ENCODE data around the gene UBASH3B.

Gene UBASH3B

DNA sequence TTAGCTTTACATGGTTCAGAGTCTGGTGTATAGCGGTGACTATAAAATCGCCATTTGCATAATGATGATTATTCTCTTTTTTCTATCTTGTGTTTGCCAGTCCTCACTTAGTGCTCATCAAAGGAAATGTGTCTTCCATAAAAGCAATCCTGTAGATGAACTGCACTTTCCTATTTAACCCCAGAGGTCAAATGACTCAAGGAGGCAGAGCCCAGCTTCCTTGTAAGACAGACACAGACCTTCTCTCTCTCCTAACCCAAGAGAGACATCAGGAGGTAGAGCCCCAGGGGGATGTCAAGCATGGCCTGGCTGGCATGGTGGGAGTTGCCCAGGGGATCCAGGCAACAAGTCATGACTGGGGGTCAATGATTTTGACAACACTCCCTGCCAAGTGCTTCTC lies 135.9 kb downstream of the UBASH3B start:
- TF ChIP-seq, protein P1, sequence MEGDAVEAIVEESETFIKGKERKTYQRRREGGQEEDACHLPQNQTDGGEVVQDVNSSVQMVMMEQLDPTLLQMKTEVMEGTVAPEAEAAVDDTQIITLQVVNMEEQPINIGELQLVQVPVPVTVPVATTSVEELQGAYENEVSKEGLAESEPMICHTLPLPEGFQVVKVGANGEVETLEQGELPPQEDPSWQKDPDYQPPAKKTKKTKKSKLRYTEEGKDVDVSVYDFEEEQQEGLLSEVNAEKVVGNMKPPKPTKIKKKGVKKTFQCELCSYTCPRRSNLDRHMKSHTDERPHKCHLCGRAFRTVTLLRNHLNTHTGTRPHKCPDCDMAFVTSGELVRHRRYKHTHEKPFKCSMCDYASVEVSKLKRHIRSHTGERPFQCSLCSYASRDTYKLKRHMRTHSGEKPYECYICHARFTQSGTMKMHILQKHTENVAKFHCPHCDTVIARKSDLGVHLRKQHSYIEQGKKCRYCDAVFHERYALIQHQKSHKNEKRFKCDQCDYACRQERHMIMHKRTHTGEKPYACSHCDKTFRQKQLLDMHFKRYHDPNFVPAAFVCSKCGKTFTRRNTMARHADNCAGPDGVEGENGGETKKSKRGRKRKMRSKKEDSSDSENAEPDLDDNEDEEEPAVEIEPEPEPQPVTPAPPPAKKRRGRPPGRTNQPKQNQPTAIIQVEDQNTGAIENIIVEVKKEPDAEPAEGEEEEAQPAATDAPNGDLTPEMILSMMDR (conservative IDR thresholded peaks at IDR 0.05; ENCODE audit: control insufficient read depth, insufficient read depth, low read depth, low read length) = no peak
- peak; percentile 77 for DNase-seq (ENCODE audit: low read depth)
- H3K4me3 ChIP-seq (ENCODE audit: control insufficient read depth, low read depth, low read length) = no peak overlapping the region

DNA sequence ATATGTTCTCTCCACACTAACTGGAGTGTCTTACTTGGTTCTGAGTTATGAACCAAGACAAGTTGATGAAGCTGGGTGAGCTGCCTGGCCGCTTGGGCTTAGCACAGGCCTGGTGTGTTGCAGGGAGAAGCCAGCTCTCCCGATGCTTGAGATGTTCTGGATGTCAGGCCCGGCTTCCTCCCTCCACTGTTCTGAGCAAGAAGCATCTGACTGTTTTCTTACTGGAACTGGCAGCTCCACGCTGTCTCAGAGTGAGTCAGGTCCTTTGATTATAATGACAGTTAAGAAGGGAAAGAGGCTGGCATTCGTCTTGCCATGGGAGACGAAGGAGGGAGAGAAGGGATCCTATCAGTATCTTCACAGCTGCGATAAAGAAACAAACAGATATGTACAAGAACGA lies 136.3 kb downstream of the UBASH3B start:
- no peak overlapping the region for H3K4me3 ChIP-seq (ENCODE audit: control insufficient read depth, low read depth, low read length)
- DNase-seq (ENCODE audit: low read depth) = peak; percentile 82
- TF ChIP-seq, protein P1 (conservative IDR thresholded peaks at IDR 0.05; ENCODE audit: control insufficient read depth, insufficient read depth, low read depth, low read length) = no peak

DNA sequence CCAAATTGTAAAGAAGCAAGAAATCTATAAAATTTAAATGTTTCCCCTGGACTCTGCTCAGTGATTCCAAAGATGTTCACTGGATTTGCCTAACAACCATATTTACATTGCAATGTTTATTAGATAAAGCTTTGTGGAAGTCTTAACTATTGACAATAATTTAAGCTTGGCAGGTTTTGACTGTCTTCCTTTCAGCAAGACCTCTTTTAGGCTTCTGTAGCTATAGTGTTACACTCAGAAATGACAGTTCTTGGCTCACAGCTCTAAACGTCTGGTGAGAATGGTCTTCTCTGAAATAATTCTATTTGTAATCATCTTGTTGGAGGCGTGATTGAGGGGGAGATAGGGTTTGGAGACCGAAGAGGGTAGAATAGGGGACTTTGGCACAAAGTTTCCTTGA lies 138.0 kb downstream of the UBASH3B start:
- TF ChIP-seq, protein P1 (conservative IDR thresholded peaks at IDR 0.05; ENCODE audit: control insufficient read depth, insufficient read depth, low read depth, low read length) = no peak
- DNase-seq (ENCODE audit: low read depth) = no peak

DNA sequence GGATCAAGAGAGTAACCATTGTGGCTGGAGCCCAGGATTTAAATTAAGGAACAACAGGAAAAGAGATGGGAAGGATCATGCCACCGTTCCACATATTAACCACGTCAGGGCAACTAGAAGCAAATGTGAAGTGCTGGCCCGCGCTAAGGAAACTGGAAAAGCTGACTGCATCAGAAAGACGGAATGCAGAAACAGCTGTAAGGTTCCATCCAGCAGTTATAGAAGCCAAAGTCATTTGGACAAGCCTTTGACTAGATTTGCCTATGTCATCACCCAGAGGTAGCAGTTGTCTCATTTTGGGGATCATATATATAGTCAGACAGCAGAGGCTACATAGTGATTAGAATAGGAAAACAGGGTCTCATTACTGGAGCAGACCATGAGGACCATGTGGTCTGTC lies 139.8 kb downstream of the UBASH3B start:
- no peak for DNase-seq (ENCODE audit: low read depth)
- no peak overlapping the region for H3K4me3 ChIP-seq (ENCODE audit: control insufficient read depth, low read depth, low read length)
- TF ChIP-seq, protein P1 (conservative IDR thresholded peaks at IDR 0.05; ENCODE audit: control insufficient read depth, insufficient read depth, low read depth, low read length) = no peak

More for the DNA sequence above, 138.0 kb downstream of the UBASH3B start:
- no peak overlapping the region for H3K4me3 ChIP-seq (ENCODE audit: control insufficient read depth, low read depth, low read length)

DNA sequence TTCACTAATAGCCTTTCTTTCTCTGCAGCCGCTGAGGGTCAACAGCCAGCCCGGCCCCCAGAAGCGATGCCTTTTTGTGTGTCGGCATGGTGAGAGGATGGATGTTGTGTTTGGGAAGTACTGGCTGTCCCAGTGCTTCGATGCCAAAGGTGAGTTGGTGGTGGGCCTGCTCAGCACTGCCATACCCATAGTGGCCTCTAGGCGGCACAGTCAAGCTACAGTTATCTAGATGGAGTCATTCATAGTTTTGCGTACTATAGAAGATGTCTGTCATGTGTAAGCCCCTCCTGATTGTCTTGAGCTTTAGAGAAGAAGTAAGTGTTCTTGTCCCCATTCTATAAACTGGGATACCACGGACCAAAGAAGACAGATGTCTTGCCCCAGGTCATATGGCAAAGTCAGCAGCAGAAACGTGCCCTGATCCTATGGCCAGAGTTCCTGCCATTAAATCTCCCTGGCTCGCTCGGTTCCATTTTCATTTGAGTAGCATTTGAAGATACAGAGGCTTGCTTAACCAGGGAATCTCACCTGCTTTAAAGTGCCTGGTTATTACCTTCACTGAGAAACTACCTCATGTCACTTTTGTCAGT lies 140.7 kb downstream of the UBASH3B start:
- TF ChIP-seq, protein P1 (conservative IDR thresholded peaks at IDR 0.05; ENCODE audit: control insufficient read depth, insufficient read depth, low read depth, low read length) = peak; percentile 89
- no peak overlapping the region for H3K4me3 ChIP-seq (ENCODE audit: control insufficient read depth, low read depth, low read length)
- DNase-seq (ENCODE audit: low read depth) = peak; percentile 56

DNA sequence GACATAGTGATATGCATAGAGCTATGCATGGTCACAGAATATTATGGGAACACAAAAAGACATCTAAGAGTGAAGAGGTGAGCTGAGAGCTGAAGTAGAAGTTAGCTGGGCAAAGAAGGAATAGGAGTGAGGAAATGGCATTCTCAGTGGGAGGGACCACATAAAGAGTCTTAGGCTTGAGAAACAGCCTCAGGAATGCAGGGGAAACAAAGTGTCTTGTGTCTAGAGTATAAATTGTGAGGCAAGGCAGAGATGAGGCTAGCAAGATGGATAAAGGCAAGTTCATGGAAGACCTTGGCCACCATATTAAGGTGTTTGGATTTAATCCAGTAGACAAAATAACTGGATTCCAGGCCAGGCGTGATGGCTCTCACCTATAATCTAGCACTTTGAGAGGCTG lies 142.1 kb downstream of the UBASH3B start:
- DNase-seq (ENCODE audit: low read depth) = no peak
- TF ChIP-seq, protein P1 (conservative IDR thresholded peaks at IDR 0.05; ENCODE audit: control insufficient read depth, insufficient read depth, low read depth, low read length) = no peak
- no peak overlapping the region for H3K4me3 ChIP-seq (ENCODE audit: control insufficient read depth, low read depth, low read length)
